H1 (cell line): ENCODE measurements around the gene TCF7L2. TPM values are rescaled to one million over a fixed set of nuclear protein-coding genes. Genes with fewer than 3 reads are reported as not detected.
A peak's percentile ranks its signal among the peaks of the same experiment; 100 is the strongest.

ENCODE experiments used
- CTBP2 ChIP-seq: IDR thresholded peaks from 2 replicates; pipeline ENCODE4 v1.7.0; 2011; ENCODE audit warnings: borderline replicate concordance, mild to moderate bottlenecking, moderate library complexity, mixed read lengths, low read length; ENCODE audit not compliant: insufficient read depth, insufficient read length
- RFX5 ChIP-seq: IDR thresholded peaks from 2 replicates; pipeline ENCODE4 v1.6.1; 2011; ENCODE audit warnings: low read depth, low read length, improper control_type of control experiment, borderline replicate concordance
- polyA plus RNA-seq, 7 experiments: library from polyadenylated mRNA; depleted of rRNA in 3 of 7; stranded (reverse) in 5 of 7; unstranded in 2 of 7; fragments of >200 nt in 5 of 7; fragments of 200-250 nt in 2 of 7; gene quantifications; 1 replicate in 5 of 7; 2 replicates in 1 of 7; 4 replicates in 1 of 7; pipeline versions ENCODE4 v1.2.1 to v1.2.3, GENCODE V29; 2011 to 2013; ENCODE audit warnings: missing spikeins in 2 of 7, mixed read lengths in 2 of 7
- total RNA-seq: library from RNA; stranded (reverse); fragmentation: NEBNext Ultra II Directional; extraction: Animal tissue kit (Norgen Biotek cat#: 25700); gene quantifications from 2 replicates; pipeline ENCODE4 v1.2.1, GENCODE V29; 2021

The TCF7L2 gene
- total and polyA plus RNA-seq, 2 of the 8 experiments (the other 6 are each of a cell fraction or from before 2014, with no cell fraction given) = 33.9 to 67.3 TPM

DNA sequence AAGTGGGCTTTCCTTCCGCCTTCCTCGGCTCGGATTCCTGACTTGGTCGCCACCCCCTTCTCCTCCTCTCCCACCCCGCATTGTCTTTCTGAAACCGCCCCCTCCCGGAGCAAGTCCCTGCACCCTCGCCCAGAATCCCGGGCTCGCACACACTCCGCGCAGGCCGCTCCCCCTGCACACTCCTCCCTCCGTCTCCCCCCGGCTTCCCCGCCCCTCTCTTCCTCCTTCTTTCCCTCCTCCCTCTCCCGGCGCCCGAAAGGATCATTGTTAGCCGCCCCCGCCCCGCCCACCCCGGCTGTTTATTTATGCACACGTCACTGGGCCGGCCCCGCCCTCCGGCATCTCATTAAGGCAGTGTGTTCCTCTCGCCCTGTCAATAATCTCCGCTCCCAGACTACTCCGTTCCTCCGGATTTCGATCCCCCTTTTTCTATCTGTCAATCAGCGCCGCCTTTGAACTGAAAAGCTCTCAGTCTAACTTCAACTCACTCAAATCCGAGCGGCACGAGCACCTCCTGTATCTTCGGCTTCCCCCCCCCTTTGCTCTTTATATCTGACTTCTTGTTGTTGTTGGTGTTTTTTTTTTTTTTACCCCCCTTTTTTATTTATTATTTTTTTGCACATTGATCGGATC lies at the start of gene TCF7L2 (continued):
- TF ChIP-seq CTBP2 (peak; percentile 11), RFX5 (no peak)
- TF ChIP-seq, all 59 proteins: peak for 14
